CD4-positive, alpha-beta T cell (primary cell): ENCODE measurements around the gene TRAK1. TPM values are rescaled to one million over a fixed set of nuclear protein-coding genes. Genes with fewer than 3 reads are reported as not detected.

Experiments used
- ATAC-seq: fragments of 200-7000 bp; cut with Tn5 transposase; one replicate; pipeline ENCODE4 v1.10.0; 2022; ENCODE audit warnings: mild to moderate bottlenecking; ENCODE audit not compliant: poor library complexity
- CTCF ChIA-PET: fragments of 350-600 bp; sonication (Branson Sonifier 250); formaldehyde crosslinking; loops from one replicate; lab custom pipeline; 2021; ENCODE audit warnings: antibody characterized with exemption, inconsistent platforms; lab: Charles Lee
- POLR2A ChIA-PET: fragments of 350-600 bp; sonication (Branson Sonifier 250); formaldehyde crosslinking; loops from one replicate; lab custom pipeline; 2021; ENCODE audit warnings: antibody characterized with exemption, inconsistent platforms; lab: Charles Lee
- DNase-seq, 14 experiments: peaks; one replicate each; pipeline ENCODE4 v3.0.0-alpha.2; 2013 to 2020; ENCODE audit warnings: mixed read lengths in 2 of 14
- H3K27ac ChIP-seq, 2 donors: one replicate each; pipeline versions ENCODE4 v1.5.1 to v1.7.0; 2013; ENCODE audit warnings: low read length in 2 of 2, low read depth in 1 of 2, mild to moderate bottlenecking in 1 of 2
- H3K27me3 ChIP-seq, 2 experiments: 1 replicate in 1 of 2; 2 replicates in 1 of 2; pipeline versions ENCODE4 v1.6.1 to v1.7.0; 2013; ENCODE audit warnings: low read length in 2 of 2, control low read depth in 1 of 2, mild to moderate bottlenecking in 1 of 2, moderate library complexity in 1 of 2; ENCODE audit not compliant: insufficient read depth in 2 of 2, control insufficient read depth in 1 of 2
- H3K36me3 ChIP-seq: one replicate; pipeline ENCODE4 v1.6.1; 2013; ENCODE audit warnings: low read length, control low read depth; ENCODE audit not compliant: insufficient read depth
- H3K4me1 ChIP-seq: one replicate; pipeline ENCODE4 v1.6.1; 2013; ENCODE audit warnings: low read length, control low read depth; ENCODE audit not compliant: insufficient read depth
- H3K4me3 ChIP-seq: one replicate; pipeline ENCODE4 v1.5.1; 2013; ENCODE audit warnings: mild to moderate bottlenecking, low read length, moderate library complexity
- H3K9me3 ChIP-seq, 2 experiments: 1 replicate in 1 of 2; 2 replicates in 1 of 2; pipeline versions ENCODE4 v1.6.1 to v1.7.0; 2013; ENCODE audit warnings: low read length in 2 of 2, mild to moderate bottlenecking in 2 of 2, control low read depth in 1 of 2, moderate library complexity in 1 of 2; ENCODE audit not compliant: control insufficient read depth in 1 of 2, insufficient read depth in 1 of 2
- H3K27ac Mint-ChIP-seq: one replicate; pipeline ENCODE4 v1.8.0; 2020; ENCODE audit warnings: mixed read lengths
- H3K27me3 Mint-ChIP-seq: one replicate; pipeline ENCODE4 v1.8.0; 2021; ENCODE audit warnings: mixed read lengths
- H3K36me3 Mint-ChIP-seq: one replicate; pipeline ENCODE4 v1.8.0; 2021; ENCODE audit warnings: low read depth, mixed read lengths
- H3K4me1 Mint-ChIP-seq: one replicate; pipeline ENCODE4 v1.8.0; 2021; ENCODE audit warnings: low read depth, mixed read lengths
- H3K4me3 Mint-ChIP-seq: one replicate; pipeline ENCODE4 v1.8.0; 2020; ENCODE audit warnings: mild to moderate bottlenecking, mixed read lengths
- H3K9me3 Mint-ChIP-seq: one replicate; pipeline ENCODE4 v1.8.0; 2020; ENCODE audit warnings: mixed read lengths
- intact Hi-C, 2 experiments: fragments of 100-400 bp; cut with DNase I in 1 of 2; cut with micrococcal nuclease in 1 of 2; formaldehyde crosslinking; loops; one replicate each; pipeline versions ENCODE4 v1.15.1 to v1.9.0; 2023 to 2025; cut with DNase I, micrococcal nuclease
- total RNA-seq, 174 experiments: library from RNA in 2 of 174; stranded (reverse) in 2 of 174; gene quantifications; one replicate each; pipeline ENCODE4 v1.2.3 and lab custom pipeline; 2021 to 2026
- TF ChIP-seq, protein P1 (sequence below): fragments of 200-600 bp; IDR thresholded peaks from one replicate; pipeline ENCODE4 v1.8.0; 2022; ENCODE audit warnings: antibody characterized with exemption, mild to moderate bottlenecking

TRAK1 gene
- total RNA-seq, 2 experiments from 2014 or later, result 16.0 to 16.7 TPM

DNA sequence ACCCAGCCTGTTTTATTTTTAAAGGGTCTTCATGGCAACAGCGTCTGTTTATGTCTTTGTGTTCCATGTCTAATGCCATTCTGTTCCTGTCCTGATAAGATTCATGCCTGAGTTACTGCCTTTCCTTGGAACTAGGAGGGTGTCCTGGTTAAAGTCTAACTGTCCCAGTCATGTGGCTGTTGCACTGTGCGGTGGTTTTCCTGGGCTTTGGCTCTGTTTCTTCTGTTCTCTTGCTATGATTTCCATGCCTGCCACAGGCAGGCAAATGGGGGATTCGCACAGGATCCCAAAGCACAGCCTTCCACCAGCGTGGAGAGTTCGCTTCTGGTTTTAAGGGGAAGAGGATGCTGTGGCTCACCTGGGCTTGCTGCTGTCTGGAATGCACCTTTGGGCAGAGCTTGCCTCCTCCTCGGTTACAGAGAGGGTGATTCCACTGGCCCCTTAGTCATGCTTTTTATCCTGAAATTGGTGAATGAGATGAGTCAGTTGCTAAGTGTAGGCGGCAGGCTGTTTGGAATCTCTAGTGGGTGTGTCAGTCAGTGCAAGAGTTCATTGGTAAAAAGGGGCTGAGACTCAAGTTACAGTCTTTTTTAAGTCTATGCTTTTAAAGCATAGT lies 88.1 kb downstream of the TRAK1 start:
- no peak for ATAC-seq
- no peaks in the 10 kb centered on the region for H3K27me3 Mint-ChIP-seq
- no peaks in the 10 kb centered on the region for H3K4me1 Mint-ChIP-seq
- H3K4me1 ChIP-seq, result no peaks in the 10 kb centered on the region
- no peak for DNase-seq
- H3K4me3 Mint-ChIP-seq, result no peak overlapping the region
- H3K36me3 Mint-ChIP-seq, result peaks cover 8% of the 10 kb centered on the region
- peaks cover 9% of the 10 kb centered on the region for H3K36me3 ChIP-seq
- ChIA-PET CTCF (interaction anchor here (0.9 kb wide), 1 partner anchor 12 kb away, joined by 3 read pairs; no protein-coding TSS in a partner anchor), POLR2A (no interaction called here)
- H3K9me3 ChIP-seq, result no peaks in the 10 kb centered on the region
- no peaks in the 10 kb centered on the region for H3K27me3 ChIP-seq
- H3K27ac ChIP-seq, result no peak overlapping the region
- TF ChIP-seq, protein P1, sequence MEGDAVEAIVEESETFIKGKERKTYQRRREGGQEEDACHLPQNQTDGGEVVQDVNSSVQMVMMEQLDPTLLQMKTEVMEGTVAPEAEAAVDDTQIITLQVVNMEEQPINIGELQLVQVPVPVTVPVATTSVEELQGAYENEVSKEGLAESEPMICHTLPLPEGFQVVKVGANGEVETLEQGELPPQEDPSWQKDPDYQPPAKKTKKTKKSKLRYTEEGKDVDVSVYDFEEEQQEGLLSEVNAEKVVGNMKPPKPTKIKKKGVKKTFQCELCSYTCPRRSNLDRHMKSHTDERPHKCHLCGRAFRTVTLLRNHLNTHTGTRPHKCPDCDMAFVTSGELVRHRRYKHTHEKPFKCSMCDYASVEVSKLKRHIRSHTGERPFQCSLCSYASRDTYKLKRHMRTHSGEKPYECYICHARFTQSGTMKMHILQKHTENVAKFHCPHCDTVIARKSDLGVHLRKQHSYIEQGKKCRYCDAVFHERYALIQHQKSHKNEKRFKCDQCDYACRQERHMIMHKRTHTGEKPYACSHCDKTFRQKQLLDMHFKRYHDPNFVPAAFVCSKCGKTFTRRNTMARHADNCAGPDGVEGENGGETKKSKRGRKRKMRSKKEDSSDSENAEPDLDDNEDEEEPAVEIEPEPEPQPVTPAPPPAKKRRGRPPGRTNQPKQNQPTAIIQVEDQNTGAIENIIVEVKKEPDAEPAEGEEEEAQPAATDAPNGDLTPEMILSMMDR, result no peak
- intact Hi-C loops, result no loop called here
- H3K4me3 ChIP-seq, result no peak overlapping the region
- no peaks in the 10 kb centered on the region for H3K9me3 Mint-ChIP-seq
- H3K27ac Mint-ChIP-seq, result no peak overlapping the region

DNA sequence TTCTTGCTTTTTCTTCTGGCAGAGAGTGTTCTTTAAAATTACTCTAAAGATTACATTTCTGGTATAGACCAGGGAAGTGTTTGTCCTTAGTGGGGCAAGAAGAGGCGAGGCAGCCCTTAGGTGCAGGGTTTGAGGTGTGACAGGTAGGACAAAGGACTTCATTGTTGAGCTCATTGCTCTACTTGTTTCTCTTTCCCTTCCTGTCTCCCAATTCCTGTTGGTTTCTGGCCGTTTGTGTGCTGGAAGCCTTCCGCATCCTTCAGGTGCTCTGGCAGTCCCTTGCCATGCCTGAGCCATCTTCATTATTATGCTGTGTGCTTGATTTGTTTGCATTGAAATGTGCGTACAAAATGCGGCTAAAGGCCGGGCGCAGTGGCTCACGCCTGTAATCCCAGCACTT lies 89.7 kb downstream of the TRAK1 start:
- H3K9me3 Mint-ChIP-seq, result no peaks in the 10 kb centered on the region
- TF ChIP-seq, protein P1, result no peak
- H3K4me1 ChIP-seq, result no peaks in the 10 kb centered on the region
- no peak overlapping the region for H3K4me3 ChIP-seq
- ATAC-seq (no peak), DNase-seq (no peak)
- ChIA-PET CTCF (no interaction called here), POLR2A (no interaction called here)
- no peaks in the 10 kb centered on the region for H3K4me1 Mint-ChIP-seq
- no peaks in the 10 kb centered on the region for H3K27me3 ChIP-seq
- no peaks in the 10 kb centered on the region for H3K27me3 Mint-ChIP-seq
- no peak overlapping the region for H3K27ac ChIP-seq
- intact Hi-C loops, result no loop called here
- no peaks in the 10 kb centered on the region for H3K9me3 ChIP-seq
- no peak overlapping the region for H3K27ac Mint-ChIP-seq
- peaks cover 12% of the 10 kb centered on the region for H3K36me3 ChIP-seq
- H3K4me3 Mint-ChIP-seq, result no peak overlapping the region
- H3K36me3 Mint-ChIP-seq, result peaks cover 8% of the 10 kb centered on the region

DNA sequence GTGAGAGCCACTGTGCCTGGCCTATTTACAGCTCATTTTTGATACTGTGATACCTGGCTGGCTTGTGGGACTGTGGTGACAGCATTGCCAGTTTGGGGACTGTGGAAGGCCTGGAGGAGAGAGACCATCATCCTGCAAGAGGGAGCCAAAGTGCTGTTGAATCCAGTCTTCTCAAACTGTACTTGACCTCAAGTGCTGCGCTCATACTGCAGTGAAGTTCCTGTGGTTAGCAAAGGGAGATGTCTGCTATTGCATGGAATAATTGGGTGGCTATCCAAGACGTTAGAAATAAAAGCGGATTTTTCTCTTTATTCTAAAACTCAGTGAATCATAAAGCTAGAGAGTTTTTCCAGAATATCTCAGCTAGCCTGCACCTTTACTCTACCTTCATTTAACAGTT lies 91.4 kb downstream of the TRAK1 start:
- Mint-ChIP-seq H3K4me1 (no peaks in the 10 kb centered on the region), H3K36me3 (peaks cover 18% of the 10 kb centered on the region), H3K4me3 (no peak overlapping the region), H3K9me3 (no peaks in the 10 kb centered on the region), H3K27ac (no peak overlapping the region), H3K27me3 (no peaks in the 10 kb centered on the region)
- CTCF ChIA-PET, result interaction anchor here (0.6 to 1.5 kb wide), 2 partner anchors 9 to 105 kb away, joined by 3 to 6 read pairs; no protein-coding TSS in a partner anchor
- Histone ChIP-seq H3K27ac (no peak overlapping the region), H3K4me3 (no peak overlapping the region), H3K9me3 (no peaks in the 10 kb centered on the region), H3K36me3 (peaks cover 12% of the 10 kb centered on the region), H3K4me1 (no peaks in the 10 kb centered on the region), H3K27me3 (no peaks in the 10 kb centered on the region)
- DNase-seq (no peak), ATAC-seq (no peak)
- TF ChIP-seq, protein P1, result no peak
- POLR2A ChIA-PET, result no interaction called here
- intact Hi-C loops, result no loop called here
